Neuronal stem cell (in vitro differentiated cells): ENCODE results near the gene HBQ1.

Experiments used
- DNase-seq: peaks from one replicate; pipeline ENCODE4 v3.0.0-alpha.2; 2013; ENCODE audit warnings: low spot score
- H2AFZ ChIP-seq: one replicate; pipeline ENCODE4 v1.6.1; 2013; ENCODE audit warnings: mild to moderate bottlenecking, low read length, inconsistent platforms
- H2AK5ac ChIP-seq: 2 replicates; pipeline ENCODE4 v1.6.1; 2013; ENCODE audit warnings: low read depth, mild to moderate bottlenecking, inconsistent platforms, low read length, moderate library complexity, mixed read lengths
- H2BK120ac ChIP-seq: 2 replicates; pipeline ENCODE4 v1.6.1; 2013; ENCODE audit warnings: low read depth, mild to moderate bottlenecking, inconsistent platforms, low read length, moderate library complexity, mixed read lengths
- H2BK12ac ChIP-seq: one replicate; pipeline ENCODE4 v1.6.1; 2013; ENCODE audit warnings: low read length, inconsistent platforms
- H2BK15ac ChIP-seq: 2 replicates; pipeline ENCODE4 v1.6.1; 2013; ENCODE audit warnings: mild to moderate bottlenecking, low read length, inconsistent platforms, mixed read lengths
- H2BK5ac ChIP-seq: one replicate; pipeline ENCODE4 v1.6.1; 2013; ENCODE audit warnings: inconsistent platforms, mild to moderate bottlenecking, low read length, moderate library complexity
- H3K14ac ChIP-seq: one replicate; pipeline ENCODE4 v1.6.1; 2013; ENCODE audit warnings: low read length, inconsistent platforms
- H3K18ac ChIP-seq: 2 replicates; pipeline ENCODE4 v1.6.1; 2013; ENCODE audit warnings: low read length, inconsistent platforms
- H3K23ac ChIP-seq: 2 replicates; pipeline ENCODE4 v1.6.1; 2013; ENCODE audit warnings: low read depth, mild to moderate bottlenecking, mixed read lengths, low read length, inconsistent platforms; ENCODE audit not compliant: poor library complexity
- H3K27ac ChIP-seq: replicated peaks from 3 replicates; pipeline ENCODE4 v1.5.1; 2013; ENCODE audit warnings: low read length, inconsistent platforms
- H3K27me3 ChIP-seq, 3 experiments: 2 replicates each; pipeline ENCODE4 v1.6.1; 2013; ENCODE audit warnings: low read length in 3 of 3, mild to moderate bottlenecking in 2 of 3, inconsistent platforms in 1 of 3, low read depth in 1 of 3, mixed read lengths in 1 of 3, moderate library complexity in 1 of 3; ENCODE audit not compliant: control insufficient read depth in 3 of 3, insufficient read depth in 3 of 3
- H3K36me3 ChIP-seq, 2 donors: replicated peaks in 1 of 2; 2 replicates each; pipeline ENCODE4 v1.6.1; 2013; ENCODE audit warnings: low read length in 2 of 2; ENCODE audit not compliant: control insufficient read depth in 2 of 2, insufficient read depth in 2 of 2
- H3K4ac ChIP-seq: 2 replicates; pipeline ENCODE4 v1.6.1; 2013; ENCODE audit warnings: inconsistent platforms, mild to moderate bottlenecking, low read length, moderate library complexity
- H3K4me1 ChIP-seq, 2 donors: 1 replicate in 1 of 2; 2 replicates in 1 of 2; pipeline ENCODE4 v1.6.1; 2013; ENCODE audit warnings: low read length in 2 of 2, low read depth in 1 of 2; ENCODE audit not compliant: control insufficient read depth in 2 of 2, insufficient read depth in 1 of 2
- H3K4me2 ChIP-seq: one replicate; pipeline ENCODE4 v1.6.1; 2013; ENCODE audit warnings: mild to moderate bottlenecking, low read length, inconsistent platforms; ENCODE audit not compliant: insufficient read depth, poor library complexity, severe bottlenecking
- H3K4me3 ChIP-seq, 2 donors: 2 replicates each; pipeline ENCODE4 v1.5.1; 2013; ENCODE audit warnings: low read length in 2 of 2, mild to moderate bottlenecking in 2 of 2, inconsistent platforms in 1 of 2, moderate library complexity in 1 of 2
- H3K79me1 ChIP-seq: one replicate; pipeline ENCODE4 v1.6.1; 2013; ENCODE audit warnings: low read depth, mild to moderate bottlenecking, inconsistent platforms, low read length, moderate library complexity
- H3K9ac ChIP-seq: one replicate; pipeline ENCODE4 v1.6.1; 2013; ENCODE audit warnings: mild to moderate bottlenecking, low read depth, low read length, inconsistent platforms; ENCODE audit not compliant: poor library complexity
- H3K9me3 ChIP-seq, 2 donors: replicated peaks in 1 of 2; 2 replicates each; pipeline versions ENCODE3 to v1.6.1; 2013; ENCODE audit warnings: low read length in 2 of 2, mild to moderate bottlenecking in 2 of 2, inconsistent platforms in 1 of 2, low read depth in 1 of 2, mixed read lengths in 1 of 2, moderate library complexity in 1 of 2; ENCODE audit not compliant: control insufficient read depth in 2 of 2, insufficient read depth in 1 of 2
- H4K8ac ChIP-seq: one replicate; pipeline ENCODE4 v1.6.1; 2013; ENCODE audit warnings: low read depth, mild to moderate bottlenecking, inconsistent platforms, low read length, moderate library complexity
- H4K91ac ChIP-seq: one replicate; pipeline ENCODE4 v1.6.1; 2013; ENCODE audit warnings: low read length, low read depth, mild to moderate bottlenecking, inconsistent platforms; ENCODE audit not compliant: poor library complexity
- WGBS, 2 donors: extraction: QIAGEN DNeasy Blood & Tissue Kit; methylation state at CpG; one replicate each; pipeline ENCODE4 v1.1.7; 2013; ENCODE audit warnings: missing lambda C conversion rate in 2 of 2, mixed read lengths in 1 of 2; ENCODE audit not compliant: insufficient read length in 2 of 2, insufficient replicate concordance in 1 of 2; ENCODE audit errors: extremely low coverage in 2 of 2; 5-methylcytosine and 5-hydroxymethylcytosine counted together

The HBQ1 gene

GRCh38 chr16:183005-183404, 2.7 kb downstream of the HBQ1 start:
- Histone ChIP-seq H3K9me3 (peaks cover 0 to 5% of the 10 kb centered on the region in 2 donors), H4K8ac (no peak overlapping the region), H3K4ac (no peak overlapping the region), H3K23ac (peak overlapping the region; percentile 93), H3K27ac (no peak overlapping the region), H3K4me1 (peaks cover 0 to 11% of the 10 kb centered on the region in 2 donors), H3K27me3 (peaks cover 3 to 23% (median 16%) of the 10 kb centered on the region in 3 experiments), H2BK5ac (no peak overlapping the region), H3K4me2 (no peak overlapping the region), H2BK15ac (no peak overlapping the region), H3K79me1 (peaks cover 3% of the 10 kb centered on the region), H3K4me3 (no peak overlapping the region), H2AFZ (no peak overlapping the region), H2BK12ac (no peak overlapping the region), H3K14ac (no peak overlapping the region), H2AK5ac (no peak overlapping the region), H2BK120ac (no peak overlapping the region), H4K91ac (no peak overlapping the region), H3K36me3 (peaks cover 23 to 29% of the 10 kb centered on the region in 2 donors), H3K9ac (no peak overlapping the region), H3K18ac (no peak overlapping the region)
- DNase-seq = no peak
- WGBS, 2 donors = no CpG with 5 or more reads among the region's 7 CpGs

GRCh38 chr16:185213-185612, 5.0 kb downstream of the HBQ1 start:
- peaks cover 0 to 5% of the 10 kb centered on the region in 2 donors for H3K9me3 ChIP-seq
- no peak overlapping the region for H3K4ac ChIP-seq
- peaks cover 0 to 5% (median 0%) of the 10 kb centered on the region in 3 experiments for H3K27me3 ChIP-seq
- H3K4me3 ChIP-seq = no peak overlapping the region
- no peak for DNase-seq
- H4K8ac ChIP-seq = no peak overlapping the region
- H3K4me1 ChIP-seq = peaks cover 0 to 11% of the 10 kb centered on the region in 2 donors
- H2BK15ac ChIP-seq = no peak overlapping the region
- peaks cover 5% of the 10 kb centered on the region for H3K79me1 ChIP-seq
- no peak overlapping the region for H3K4me2 ChIP-seq
- H2BK5ac ChIP-seq = no peak overlapping the region
- no peak overlapping the region for H3K18ac ChIP-seq
- peaks cover 41 to 51% of the 10 kb centered on the region in 2 donors for H3K36me3 ChIP-seq
- H3K23ac ChIP-seq = peak overlapping the region; percentile 91
- H4K91ac ChIP-seq = no peak overlapping the region
- H2BK12ac ChIP-seq = no peak overlapping the region
- H2AFZ ChIP-seq = no peak overlapping the region
- H2AK5ac ChIP-seq = no peak overlapping the region
- H3K27ac ChIP-seq = no peak overlapping the region
- no peak overlapping the region for H3K14ac ChIP-seq
- no CpG with 5 or more reads among the region's 13 CpGs for WGBS, 2 donors
- H2BK120ac ChIP-seq = no peak overlapping the region
- H3K9ac ChIP-seq = peak overlapping the region; percentile 44

GRCh38 chr16:185691-186090, 5.4 kb downstream of the HBQ1 start:
- WGBS, 2 donors = no CpG with 5 or more reads among the region's 11 CpGs
- H4K91ac ChIP-seq = no peak overlapping the region
- H3K9me3 ChIP-seq = peaks cover 0 to 5% of the 10 kb centered on the region in 2 donors
- H4K8ac ChIP-seq = no peak overlapping the region
- peaks cover 45 to 56% of the 10 kb centered on the region in 2 donors for H3K36me3 ChIP-seq
- no peak overlapping the region for H2AFZ ChIP-seq
- H2BK5ac ChIP-seq = no peak overlapping the region
- H3K27me3 ChIP-seq = peaks cover 0 to 2% (median 0%) of the 10 kb centered on the region in 3 experiments
- H3K4me3 ChIP-seq = no peak overlapping the region
- no peak overlapping the region for H3K4ac ChIP-seq
- no peak overlapping the region for H3K18ac ChIP-seq
- H3K9ac ChIP-seq = no peak overlapping the region
- no peak for DNase-seq
- H2BK12ac ChIP-seq = no peak overlapping the region
- peaks cover 5% of the 10 kb centered on the region for H3K79me1 ChIP-seq
- no peak overlapping the region for H2BK120ac ChIP-seq
- no peak overlapping the region for H3K14ac ChIP-seq
- H3K23ac ChIP-seq = no peak overlapping the region
- H2BK15ac ChIP-seq = no peak overlapping the region
- H3K27ac ChIP-seq = no peak overlapping the region
- H3K4me1 ChIP-seq = peaks cover 0 to 9% of the 10 kb centered on the region in 2 donors
- no peak overlapping the region for H2AK5ac ChIP-seq
- H3K4me2 ChIP-seq = no peak overlapping the region

GRCh38 chr16:187330-187729, 7.1 kb downstream of the HBQ1 start:
- Histone ChIP-seq H2BK12ac (no peak overlapping the region), H2BK120ac (no peak overlapping the region), H3K27me3 (peaks cover 0 to 2% (median 0%) of the 10 kb centered on the region in 3 experiments), H3K9me3 (peaks cover 0 to 4% of the 10 kb centered on the region in 2 donors), H3K4me1 (peaks cover 0 to 2% of the 10 kb centered on the region in 2 donors), H3K23ac (no peak overlapping the region), H3K9ac (no peak overlapping the region), H2BK5ac (no peak overlapping the region), H3K4me2 (no peak overlapping the region), H3K27ac (no peak overlapping the region), H3K18ac (no peak overlapping the region), H3K36me3 (peaks cover 57 to 72% of the 10 kb centered on the region in 2 donors), H3K79me1 (peaks cover 5% of the 10 kb centered on the region), H4K8ac (no peak overlapping the region), H2AFZ (no peak overlapping the region), H3K14ac (peak overlapping the region; percentile 82), H2BK15ac (no peak overlapping the region), H2AK5ac (no peak overlapping the region), H3K4me3 (no peak overlapping the region), H3K4ac (no peak overlapping the region), H4K91ac (peak overlapping the region; percentile 53)
- no peak for DNase-seq
- no CpG with 5 or more reads among the region's 8 CpGs for WGBS, 2 donors
